IMR-90 (cell line): ENCODE measurements around the gene CTSC. TPM values are rescaled to one million over a fixed set of nuclear protein-coding genes. Genes with fewer than 3 reads are reported as not detected.

Experiments
- ATAC-seq: fragments of 200-7000 bp; cut with Tn5 transposase; 2 replicates; pipeline ENCODE4 v1.9.1; 2020; ENCODE audit warnings: low read depth, mild to moderate bottlenecking, moderate library complexity
- BruUV-seq: library from RNA; stranded (reverse); fragments of 400-500 nt; replicated peaks from 2 replicates; lab custom pipeline; 2021; lab: Mats Ljungman, UMichigan
- CTCF ChIA-PET: fragments of 300-600 bp; formaldehyde crosslinking; extraction: SDS; loops from one replicate; lab custom pipeline; 2021; ENCODE audit warnings: antibody characterized with exemption; lab: Yijun Ruan, JAX
- POLR2A ChIA-PET: fragments of 300-600 bp; sonication (Branson Sonifier 250); formaldehyde crosslinking; loops from one replicate; lab custom pipeline; 2022; ENCODE audit warnings: antibody characterized with exemption; ENCODE audit not compliant: unreplicated experiment; lab: Charles Lee
- DNase-seq: peaks from one replicate; pipeline ENCODE4 v3.0.0; 2013
- H2AFZ ChIP-seq: replicated peaks from 2 replicates; pipeline ENCODE3; 2013; ENCODE audit warnings: low read length, mild to moderate bottlenecking; ENCODE audit not compliant: poor library complexity
- H2AK5ac ChIP-seq: 2 replicates; pipeline ENCODE4 v1.6.1; 2013; ENCODE audit warnings: low read depth, low read length, inconsistent platforms
- H2AK9ac ChIP-seq: replicated peaks from 2 replicates; pipeline ENCODE3; 2013; ENCODE audit warnings: mild to moderate bottlenecking, low read depth, low read length, moderate library complexity; ENCODE audit not compliant: poor library complexity
- H2BK120ac ChIP-seq: 2 replicates; pipeline ENCODE4 v1.6.1; 2013; ENCODE audit warnings: low read depth, low read length, inconsistent platforms
- H2BK15ac ChIP-seq: 3 replicates; pipeline ENCODE4 v1.6.1; 2013; ENCODE audit warnings: low read depth, low read length, inconsistent platforms
- H2BK20ac ChIP-seq: 2 replicates; pipeline ENCODE4 v1.6.1; 2013; ENCODE audit warnings: low read depth, mild to moderate bottlenecking, inconsistent platforms, low read length, moderate library complexity
- H2BK5ac ChIP-seq: 2 replicates; pipeline ENCODE4 v1.6.1; 2013; ENCODE audit warnings: mild to moderate bottlenecking, low read depth, low read length, inconsistent platforms; ENCODE audit not compliant: poor library complexity, severe bottlenecking
- H3K14ac ChIP-seq: replicated peaks from 2 replicates; pipeline ENCODE4 v1.6.1; 2013; ENCODE audit warnings: low read depth, low read length, inconsistent platforms
- H3K18ac ChIP-seq: 2 replicates; pipeline ENCODE4 v1.6.1; 2013; ENCODE audit warnings: low read depth, low read length, control low read depth
- H3K23ac ChIP-seq: 2 replicates; pipeline ENCODE4 v1.6.1; 2013; ENCODE audit warnings: low read depth, low read length, inconsistent platforms
- H3K27ac ChIP-seq: 2 replicates; pipeline ENCODE4 v1.5.1; 2013; ENCODE audit warnings: mild to moderate bottlenecking, control low read depth, low read length; ENCODE audit not compliant: insufficient read depth
- H3K27me3 ChIP-seq: 2 replicates; pipeline ENCODE4 v1.6.1; 2013; ENCODE audit warnings: low read length; ENCODE audit not compliant: control insufficient read depth, insufficient read depth
- H3K36me3 ChIP-seq: 2 replicates; pipeline ENCODE4 v1.6.1; 2013; ENCODE audit warnings: low read length, mixed read lengths; ENCODE audit not compliant: control insufficient read depth, insufficient read depth
- H3K4ac ChIP-seq: 2 replicates; pipeline ENCODE4 v1.6.1; 2013; ENCODE audit warnings: low read depth, low read length, inconsistent platforms
- H3K4me1 ChIP-seq: 2 replicates; pipeline ENCODE4 v1.6.1; 2013; ENCODE audit warnings: low read length, mixed read lengths; ENCODE audit not compliant: control insufficient read depth, insufficient read depth
- H3K4me2 ChIP-seq: 2 replicates; pipeline ENCODE4 v1.6.1; 2013; ENCODE audit warnings: low read depth, mild to moderate bottlenecking, control low read depth, low read length, moderate library complexity
- H3K4me3 ChIP-seq: 2 replicates; pipeline ENCODE4 v1.5.1; 2013; ENCODE audit warnings: low read depth, mild to moderate bottlenecking, control low read depth, low read length, moderate library complexity; ENCODE audit not compliant: insufficient read depth
- H3K56ac ChIP-seq: 2 replicates; pipeline ENCODE4 v1.6.1; 2013; ENCODE audit warnings: low read length, inconsistent platforms; ENCODE audit not compliant: insufficient read depth; ENCODE audit errors: extremely low read depth
- H3K79me1 ChIP-seq, 2 experiments: 2 replicates each; pipeline ENCODE4 v1.6.1; 2013; ENCODE audit warnings: low read length in 2 of 2, inconsistent platforms in 1 of 2, low read depth in 1 of 2
- H3K9ac ChIP-seq: 2 replicates; pipeline ENCODE4 v1.6.1; 2013; ENCODE audit warnings: low read depth, low read length, control low read depth
- H3K9me1 ChIP-seq: 2 replicates; pipeline ENCODE4 v1.6.1; 2013; ENCODE audit warnings: low read length, inconsistent platforms; ENCODE audit not compliant: insufficient read depth
- H3K9me3 ChIP-seq: 2 replicates; pipeline ENCODE4 v1.6.1; 2013; ENCODE audit warnings: low read length; ENCODE audit not compliant: control insufficient read depth, insufficient read depth
- H4K20me1 ChIP-seq: 2 replicates; pipeline ENCODE4 v1.6.1; 2013; ENCODE audit warnings: low read length, inconsistent platforms; ENCODE audit not compliant: insufficient read depth
- H4K5ac ChIP-seq: 2 replicates; pipeline ENCODE4 v1.6.1; 2013; ENCODE audit warnings: mild to moderate bottlenecking, low read depth, low read length, control low read depth
- H4K8ac ChIP-seq, 2 experiments: 2 replicates each; pipeline ENCODE4 v1.6.1; 2013; ENCODE audit warnings: low read depth in 2 of 2, low read length in 2 of 2, control low read depth in 1 of 2, inconsistent platforms in 1 of 2
- H4K91ac ChIP-seq: 2 replicates; pipeline ENCODE4 v1.6.1; 2013; ENCODE audit warnings: low read depth, low read length, inconsistent platforms; ENCODE audit not compliant: insufficient read depth
- BHLHE40 ChIP-seq: fragments of 150-350 bp; IDR thresholded peaks from 2 replicates; pipeline ENCODE4 v1.6.1; 2016; ENCODE audit warnings: mild to moderate bottlenecking, low read depth, low read length
- CEBPB ChIP-seq: IDR thresholded peaks from 2 replicates; pipeline ENCODE4 v1.6.1; 2012; ENCODE audit warnings: low read depth, low read length, improper control_type of control experiment
- CHD1 ChIP-seq: IDR thresholded peaks from 2 replicates; pipeline ENCODE4 v1.6.1; 2012; ENCODE audit warnings: low read depth, low read length, improper control_type of control experiment
- CTCF ChIP-seq: conservative IDR thresholded peaks from 2 replicates; pipeline ENCODE4 v1.5.1; 2012; ENCODE audit warnings: mild to moderate bottlenecking, low read depth, low read length, improper control_type of control experiment
- ELK1 ChIP-seq: fragments of 150-350 bp; IDR thresholded peaks from 2 replicates; pipeline ENCODE4 v1.6.1; 2016; ENCODE audit warnings: low read depth, mild to moderate bottlenecking, low read length, moderate library complexity, borderline replicate concordance
- FOS ChIP-seq: fragments of 150-350 bp; IDR thresholded peaks from 2 replicates; pipeline ENCODE4 v1.6.1; 2016; ENCODE audit warnings: low read depth, low read length
- MAFK ChIP-seq: IDR thresholded peaks from 2 replicates; pipeline ENCODE4 v1.6.1; 2012; ENCODE audit warnings: low read depth, low read length, improper control_type of control experiment
- MAZ ChIP-seq: IDR thresholded peaks from 2 replicates; pipeline ENCODE4 v1.6.1; 2012; ENCODE audit warnings: low read depth, mild to moderate bottlenecking, low read length, improper control_type of control experiment, moderate library complexity, borderline replicate concordance
- MXI1 ChIP-seq: IDR thresholded peaks from 2 replicates; pipeline ENCODE4 v1.6.1; 2012; ENCODE audit warnings: low read depth, mild to moderate bottlenecking, low read length, moderate library complexity, borderline replicate concordance
- NFE2L2 ChIP-seq: fragments of 150-350 bp; IDR thresholded peaks from 2 replicates; pipeline ENCODE4 v1.6.1; 2016; ENCODE audit warnings: low read depth, mild to moderate bottlenecking, low read length
- POLR2A ChIP-seq: IDR thresholded peaks from 2 replicates; pipeline ENCODE4 v1.6.1; 2012; ENCODE audit warnings: mild to moderate bottlenecking, low read depth, low read length
- RAD21 ChIP-seq: IDR thresholded peaks from 2 replicates; pipeline ENCODE4 v1.6.1; 2012; ENCODE audit warnings: low read length, improper control_type of control experiment
- RCOR1 ChIP-seq: IDR thresholded peaks from 2 replicates; pipeline ENCODE4 v1.6.1; 2012; ENCODE audit warnings: mild to moderate bottlenecking, low read length, improper control_type of control experiment; ENCODE audit not compliant: insufficient replicate concordance
- RFX5 ChIP-seq: IDR thresholded peaks from 2 replicates; pipeline ENCODE4 v1.8.0; 2012; ENCODE audit warnings: low read depth, mild to moderate bottlenecking, low read length, moderate library complexity
- SMC3 ChIP-seq: fragments of 150-350 bp; IDR thresholded peaks from 2 replicates; pipeline ENCODE4 v1.6.1; 2016; ENCODE audit warnings: low read depth, mild to moderate bottlenecking, antibody characterized with exemption, low read length, moderate library complexity
- USF2 ChIP-seq: fragments of 150-350 bp; IDR thresholded peaks from 2 replicates; pipeline ENCODE4 v1.6.1; 2017; ENCODE audit warnings: mild to moderate bottlenecking, antibody characterized with exemption, low read length, low read depth
- dilution Hi-C: fragments of 300-500 bp; cut with HindIII; formaldehyde crosslinking; loops from one replicate; pipeline ENCODE4 v1.14.3; 2018; ENCODE audit warnings: low sequenced_read_pairs; ENCODE audit not compliant: unreplicated experiment
- in situ Hi-C: fragments of 300-500 bp; cut with MboI; formaldehyde crosslinking; loops from 3 replicates; pipeline ENCODE4 v1.14.3; 2019; ENCODE audit warnings: low sequenced_read_pairs, inconsistent platforms, mixed read lengths
- intact Hi-C: fragments of 100-400 bp; cut with micrococcal nuclease; formaldehyde crosslinking; loops from 2 replicates; pipeline ENCODE4 v1.10.0; 2022
- polyA plus RNA-seq, 3 experiments: library from polyadenylated mRNA; depleted of rRNA; stranded (reverse); fragments of >200 nt; gene quantifications; 2 replicates each; pipeline ENCODE4 v1.2.3, GENCODE V29; 2012; ENCODE audit warnings: low replicate concordance in 1 of 3
- total RNA-seq: library from RNA; depleted of rRNA; stranded (reverse); fragments of >200 nt; gene quantifications from 2 replicates; pipeline ENCODE4 v1.2.3, GENCODE V29; 2012

The CTSC gene
- total and polyA plus RNA-seq, 2 of the 4 experiments (the other 2 are of a cell fraction) = 208 to 299 TPM

GRCh38 chr11:88352139-88352538 is 14.6 kb upstream of the CTSC start:
- ChIA-PET CTCF (no interaction called here), POLR2A (no interaction called here)
- no peaks in the 10 kb centered on the region for H3K9me3 ChIP-seq
- H3K9ac ChIP-seq = no peak overlapping the region
- H3K4ac ChIP-seq = no peak overlapping the region
- no peak overlapping the region for H3K27ac ChIP-seq
- no peak overlapping the region for H2BK5ac ChIP-seq
- intact Hi-C loops = no loop called here
- H3K36me3 ChIP-seq = no peaks in the 10 kb centered on the region
- no TSS peak for BruUV-seq
- no peak overlapping the region for H3K56ac ChIP-seq
- no peak overlapping the region for H3K4me2 ChIP-seq
- H3K79me1 ChIP-seq = peaks cover 0 to 3% of the 10 kb centered on the region in 2 experiments; a peak in 1 of 4 replicates
- H3K27me3 ChIP-seq = no peaks in the 10 kb centered on the region
- H3K9me1 ChIP-seq = no peaks in the 10 kb centered on the region
- no peak overlapping the region for H4K8ac ChIP-seq
- H4K20me1 ChIP-seq = no peaks in the 10 kb centered on the region
- TF ChIP-seq RCOR1 (no peak), CHD1 (no peak), CEBPB (no peak), SMC3 (no peak), NFE2L2 (no peak), CTCF (no peak), USF2 (no peak), POLR2A (no peak), ELK1 (no peak), RAD21 (no peak), FOS (no peak), BHLHE40 (no peak), RFX5 (no peak), MXI1 (no peak), MAFK (no peak), MAZ (no peak)
- no peak overlapping the region for H4K91ac ChIP-seq
- no peak overlapping the region for H4K5ac ChIP-seq
- in situ Hi-C loops = no loop called here
- H2BK120ac ChIP-seq = no peak overlapping the region
- ATAC-seq (no peak), DNase-seq (peak; percentile 30)
- no peak overlapping the region for H2AK9ac ChIP-seq
- H3K23ac ChIP-seq = no peak overlapping the region
- H2BK20ac ChIP-seq = no peak overlapping the region
- H2AFZ ChIP-seq = no peak overlapping the region
- H3K18ac ChIP-seq = no peak overlapping the region
- H3K4me1 ChIP-seq = peaks cover 4% of the 10 kb centered on the region
- H3K14ac ChIP-seq = 0 out of 2 replicates have a peak overlapping the region, but pooled peaks have one; percentile 48
- dilution Hi-C loops = no loop called here
- H3K4me3 ChIP-seq = no peak overlapping the region
- no peak overlapping the region for H2BK15ac ChIP-seq
- H2AK5ac ChIP-seq = no peak overlapping the region
